H9 (cell line): ENCODE results near the gene ARHGAP45. TPM values are rescaled to one million over a fixed set of nuclear protein-coding genes. Genes with fewer than 3 reads are reported as not detected.
A peak's percentile ranks its signal among the peaks of the same experiment; 100 is the strongest.

Experiments
- DNase-seq: peaks from one replicate; pipeline ENCODE4 v3.0.0-alpha.2; 2017
- H2AFZ ChIP-seq: one replicate; pipeline ENCODE4 v1.6.1; 2013; ENCODE audit warnings: mild to moderate bottlenecking, low read length, control low read depth, moderate library complexity
- H2AK5ac ChIP-seq: 2 replicates; pipeline ENCODE4 v1.6.1; 2013; ENCODE audit warnings: low read length, control low read depth, mixed read lengths; ENCODE audit not compliant: insufficient read length
- H2BK120ac ChIP-seq: one replicate; pipeline ENCODE4 v1.6.1; 2013; ENCODE audit warnings: low read depth, mild to moderate bottlenecking, low read length, control low read depth, inconsistent platforms; ENCODE audit not compliant: poor library complexity, severe bottlenecking
- H2BK12ac ChIP-seq: 2 replicates; pipeline ENCODE4 v1.6.1; 2013; ENCODE audit warnings: low read length, control low read depth, mixed read lengths, low read depth; ENCODE audit not compliant: insufficient read length
- H2BK15ac ChIP-seq: 2 replicates; pipeline ENCODE4 v1.6.1; 2013; ENCODE audit warnings: low read depth, low read length, control low read depth
- H2BK20ac ChIP-seq: one replicate; pipeline ENCODE4 v1.6.1; 2013; ENCODE audit warnings: low read depth, mild to moderate bottlenecking, low read length, control low read depth, inconsistent platforms; ENCODE audit not compliant: poor library complexity, severe bottlenecking
- H2BK5ac ChIP-seq: 2 replicates; pipeline ENCODE4 v1.6.1; 2013; ENCODE audit warnings: low read length, control low read depth, mixed read lengths; ENCODE audit not compliant: insufficient read length
- H3K14ac ChIP-seq: 2 replicates; pipeline ENCODE4 v1.6.1; 2013; ENCODE audit warnings: low read length, control low read depth; ENCODE audit not compliant: insufficient read depth
- H3K18ac ChIP-seq: 2 replicates; pipeline ENCODE4 v1.6.1; 2013; ENCODE audit warnings: low read depth, mild to moderate bottlenecking, mixed read lengths, low read length, control low read depth; ENCODE audit not compliant: insufficient read length
- H3K23ac ChIP-seq: 2 replicates; pipeline ENCODE4 v1.6.1; 2013; ENCODE audit warnings: low read length, control low read depth, mixed read lengths, low read depth; ENCODE audit not compliant: insufficient read length
- H3K23me2 ChIP-seq: 2 replicates; pipeline ENCODE4 v1.6.1; 2013; ENCODE audit warnings: low read depth, mild to moderate bottlenecking, mixed read lengths, low read length, control low read depth; ENCODE audit not compliant: insufficient read length, poor library complexity, severe bottlenecking
- H3K27ac ChIP-seq: 2 replicates; pipeline ENCODE4 v1.5.1; 2013; ENCODE audit warnings: low read length, control low read depth, mixed read lengths, low read depth; ENCODE audit not compliant: insufficient read length
- H3K27me3 ChIP-seq: 2 replicates; pipeline ENCODE4 v1.6.1; 2013; ENCODE audit warnings: low read length, control low read depth, inconsistent platforms; ENCODE audit not compliant: insufficient read depth
- H3K4ac ChIP-seq: 2 replicates; pipeline ENCODE4 v1.6.1; 2013; ENCODE audit warnings: low read depth, mild to moderate bottlenecking, control low read depth, inconsistent platforms, low read length, moderate library complexity
- H3K4me1 ChIP-seq: 2 replicates; pipeline ENCODE4 v1.6.1; 2013; ENCODE audit warnings: low read length, control low read depth, inconsistent platforms; ENCODE audit not compliant: insufficient read depth
- H3K4me2 ChIP-seq: 2 replicates; pipeline ENCODE4 v1.6.1; 2013; ENCODE audit warnings: low read length, control low read depth, mixed read lengths; ENCODE audit not compliant: insufficient read length, insufficient read depth
- H3K56ac ChIP-seq: 2 replicates; pipeline ENCODE4 v1.6.1; 2013; ENCODE audit warnings: low read depth, mild to moderate bottlenecking, mixed read lengths, low read length, control low read depth; ENCODE audit not compliant: insufficient read length
- H3K79me1 ChIP-seq: 2 replicates; pipeline ENCODE4 v1.6.1; 2013; ENCODE audit warnings: low read depth, mild to moderate bottlenecking, moderate library complexity, low read length, control low read depth, inconsistent platforms; ENCODE audit not compliant: insufficient read depth, poor library complexity, severe bottlenecking
- H3K79me2 ChIP-seq: 2 replicates; pipeline ENCODE4 v1.6.1; 2013; ENCODE audit warnings: low read length, control low read depth, inconsistent platforms; ENCODE audit not compliant: insufficient read depth
- H3K9ac ChIP-seq: 2 replicates; pipeline ENCODE4 v1.6.1; 2013; ENCODE audit warnings: low read length, control low read depth, mixed read lengths; ENCODE audit not compliant: insufficient read length; ENCODE audit errors: extremely low read depth
- H3K9me3 ChIP-seq: one replicate; pipeline ENCODE4 v1.6.1; 2013; ENCODE audit warnings: low read depth, low read length, inconsistent platforms; ENCODE audit not compliant: control insufficient read depth
- H3T11ph ChIP-seq: one replicate; pipeline ENCODE4 v1.6.1; 2013; ENCODE audit warnings: mild to moderate bottlenecking, low read length, control low read depth, inconsistent platforms
- H4K20me1 ChIP-seq: one replicate; pipeline ENCODE4 v1.6.1; 2013; ENCODE audit not compliant: control insufficient read depth, insufficient read length, insufficient read depth
- H4K5ac ChIP-seq: 2 replicates; pipeline ENCODE4 v1.6.1; 2013; ENCODE audit warnings: low read depth, mild to moderate bottlenecking, mixed read lengths, low read length, control low read depth; ENCODE audit not compliant: insufficient read length
- H4K8ac ChIP-seq: replicated peaks from 2 replicates; pipeline ENCODE4 v1.6.1; 2013; ENCODE audit warnings: low read length, control low read depth, mixed read lengths, low read depth; ENCODE audit not compliant: insufficient read length
- H4K91ac ChIP-seq: 2 replicates; pipeline ENCODE4 v1.6.1; 2013; ENCODE audit warnings: low read depth, mild to moderate bottlenecking, moderate library complexity, mixed read lengths, low read length, control low read depth; ENCODE audit not compliant: insufficient read length
- H3K27ac Mint-ChIP-seq, 3 experiments: 2 replicates in 2 of 3; 3 replicates in 1 of 3; pipeline ENCODE4 v1.8.0; 2020 to 2021; ENCODE audit warnings: mixed read lengths in 3 of 3, mild to moderate bottlenecking in 1 of 3, moderate library complexity in 1 of 3
- H3K27me3 Mint-ChIP-seq: 2 replicates; pipeline ENCODE4 v1.8.0; 2021; ENCODE audit warnings: low read depth, mild to moderate bottlenecking, moderate library complexity, mixed read lengths
- H3K36me3 Mint-ChIP-seq, 3 experiments: 2 replicates in 2 of 3; 3 replicates in 1 of 3; pipeline ENCODE4 v1.8.0; 2020 to 2021; ENCODE audit warnings: low read depth in 3 of 3, mixed read lengths in 3 of 3; ENCODE audit not compliant: insufficient read depth in 1 of 3
- H3K4me1 Mint-ChIP-seq, 2 experiments: 2 replicates each; pipeline ENCODE4 v1.8.0; 2020; ENCODE audit warnings: mixed read lengths in 2 of 2
- H3K4me3 Mint-ChIP-seq, 2 experiments: 2 replicates in 1 of 2; 3 replicates in 1 of 2; pipeline ENCODE4 v1.8.0; 2020 to 2021; ENCODE audit warnings: mild to moderate bottlenecking in 2 of 2, mixed read lengths in 2 of 2, moderate library complexity in 1 of 2
- H3K9me3 Mint-ChIP-seq, 2 experiments: 2 replicates in 1 of 2; 3 replicates in 1 of 2; pipeline ENCODE4 v1.8.0; 2020; ENCODE audit warnings: mild to moderate bottlenecking in 2 of 2, mixed read lengths in 2 of 2, moderate library complexity in 1 of 2
- CTCF ChIP-seq: fragments of 200-600 bp; sonication (generic); conservative IDR thresholded peaks from 3 replicates; pipeline ENCODE4 v1.8.0; 2021; ENCODE audit warnings: antibody characterized with exemption, mild to moderate bottlenecking
- whole genome bisulfite sequencing: extraction: QIAGEN DNeasy Blood & Tissue Kit; methylation state at CpG from one replicate; pipeline ENCODE4 v1.1.7; 2013; ENCODE audit warnings: missing lambda C conversion rate, low lambda C conversion rate, mixed read lengths; ENCODE audit not compliant: insufficient read length; ENCODE audit errors: extremely low coverage; 5-methylcytosine and 5-hydroxymethylcytosine counted together
- total RNA-seq: library from RNA; stranded (reverse); gene quantifications from 2 replicates; pipeline ENCODE4 v1.2.1, GENCODE V29; 2021

Gene ARHGAP45
- total RNA-seq, 1 experiment from 2014 or later, result 39.8 TPM

- H2BK12ac ChIP-seq, result no peak overlapping the region
- no peak overlapping the region for H2BK20ac ChIP-seq
- H3K4me2 ChIP-seq, result no peak overlapping the region
- H3K4me3 Mint-ChIP-seq, result no peak overlapping the region
- H3K18ac ChIP-seq, result no peak overlapping the region
- no peak overlapping the region for H3T11ph ChIP-seq
- no peak overlapping the region for H3K4ac ChIP-seq
- peak overlapping the region; percentile 32 for H2BK5ac ChIP-seq
- no peak overlapping the region for H3K14ac ChIP-seq
- H3K9me3 ChIP-seq, result no peaks in the 10 kb centered on the region
- no peaks in the 10 kb centered on the region for H3K9me3 Mint-ChIP-seq
- no peak overlapping the region for H3K23ac ChIP-seq
- peaks cover 16 to 53% (median 47%) of the 10 kb centered on the region in 3 experiments; a peak in 6 of 7 replicates for H3K36me3 Mint-ChIP-seq
- no peak overlapping the region for H4K91ac ChIP-seq
- no peak overlapping the region for H2BK120ac ChIP-seq
- no peak for TF ChIP-seq CTCF
- DNase-seq, result no peak
- H3K79me1 ChIP-seq, result no peaks in the 10 kb centered on the region
- no peak overlapping the region for H4K8ac ChIP-seq
- H3K79me2 ChIP-seq, result no peaks in the 10 kb centered on the region
- H3K27ac Mint-ChIP-seq, result peak overlapping the region in 2 of 3 experiments; percentile 61 to 94; a peak in 4 of 7 replicates
- no peaks in the 10 kb centered on the region for H3K23me2 ChIP-seq
- H3K27ac ChIP-seq, result no peak overlapping the region
- no peaks in the 10 kb centered on the region for H3K27me3 Mint-ChIP-seq
- 0 out of 4 replicates have a peak, but pooled peaks cover 0 to 2% of the 10 kb centered on the region in 2 experiments for H3K4me1 Mint-ChIP-seq
- H2BK15ac ChIP-seq, result no peak overlapping the region
- no peak overlapping the region for H2AK5ac ChIP-seq
- no peak overlapping the region for H2AFZ ChIP-seq
- no peaks in the 10 kb centered on the region for H3K4me1 ChIP-seq
- no peak overlapping the region for H3K56ac ChIP-seq
- no peak overlapping the region for H3K9ac ChIP-seq
- WGBS, result no CpG with 5 or more reads among the region's 27 CpGs
- no peaks in the 10 kb centered on the region for H3K27me3 ChIP-seq
- no peaks in the 10 kb centered on the region for H4K20me1 ChIP-seq
- no peak overlapping the region for H4K5ac ChIP-seq
Measured at GRCh38 chr19:1087813-1088415, 20.9 kb downstream of the ARHGAP45 start.
